HG03558 (cell line): ENCODE data around the gene SLC46A3.
"Not testable (repeated sequence)": the region's sequence is repeated elsewhere in the genome, so short reads cannot be mapped to it uniquely, and the experiment has no call there.

Experiments
- ATAC-seq: cut with Tn5 transposase; IDR thresholded peaks from one replicate; pipeline ENCODE4 v1.9.1; 2021; ENCODE audit warnings: moderate number of reproducible peaks; ENCODE audit not compliant: unreplicated experiment; ENCODE audit errors: extremely low read depth

SLC46A3 gene

DNA sequence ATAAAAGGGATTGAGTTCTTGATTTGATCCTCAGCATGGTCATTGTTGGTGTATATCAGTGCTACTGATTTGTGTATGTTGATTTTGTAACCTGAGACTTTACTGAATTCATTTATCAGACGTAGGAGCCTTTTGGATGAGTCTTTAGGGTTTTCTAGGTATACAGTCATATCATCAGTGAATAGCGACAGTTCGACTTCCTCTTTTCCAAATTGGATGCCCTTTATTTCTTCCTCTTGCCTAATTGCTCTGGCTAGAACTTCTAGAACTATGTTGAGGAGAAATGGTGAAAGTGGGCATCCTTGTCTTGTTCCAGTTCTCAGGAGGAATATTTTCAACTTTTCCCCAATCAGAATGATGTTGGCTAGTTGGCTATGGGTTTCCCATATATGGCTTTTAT lies 32.9 kb downstream of the SLC46A3 start:
- no peak for ATAC-seq

GRCh38 chr13:28685114-28685513 lies 33.7 kb downstream of the SLC46A3 start:
- ATAC-seq = no peak

- ATAC-seq = no peak
Measured at GRCh38 chr13:28684257-28684656, 34.5 kb downstream of the SLC46A3 start.

DNA sequence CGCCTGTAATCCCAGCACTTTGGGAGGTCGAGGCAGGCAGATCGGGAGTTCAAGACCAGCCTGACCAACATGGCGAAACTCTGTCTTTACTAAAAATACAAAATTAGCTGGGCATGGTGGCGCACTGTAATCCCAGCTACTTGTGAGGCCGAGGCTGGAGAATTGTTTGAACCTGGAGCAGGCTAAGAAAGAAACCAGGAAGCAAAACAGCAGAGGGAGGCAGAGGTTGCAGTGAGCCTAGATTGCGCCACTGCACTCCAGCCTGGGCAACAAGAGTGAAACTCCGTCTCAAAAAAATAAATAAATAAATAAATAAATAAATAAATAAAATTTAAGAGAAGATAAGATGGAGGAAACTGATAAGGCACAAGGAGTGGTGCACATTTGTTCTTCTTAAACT lies 35.6 kb downstream of the SLC46A3 start:
- not testable (repeated sequence) for ATAC-seq

- ATAC-seq = no peak
Measured at GRCh38 chr13:28680541-28680940, 38.2 kb downstream of the SLC46A3 start.

- no peak for ATAC-seq
Measured at GRCh38 chr13:28679628-28680027, 39.1 kb downstream of the SLC46A3 start.

- ATAC-seq = no peak
Measured at GRCh38 chr13:28678809-28679208, 40.0 kb downstream of the SLC46A3 start.

GRCh38 chr13:28671126-28671792 lies 47.5 kb downstream of the SLC46A3 start:
- ATAC-seq = no peak

- no peak for ATAC-seq
Measured at GRCh38 chr13:28666897-28667488, 51.8 kb downstream of the SLC46A3 start.

- peak; percentile 14 for ATAC-seq
Measured at GRCh38 chr13:28659621-28659970, 59.2 kb downstream of the SLC46A3 start.

DNA sequence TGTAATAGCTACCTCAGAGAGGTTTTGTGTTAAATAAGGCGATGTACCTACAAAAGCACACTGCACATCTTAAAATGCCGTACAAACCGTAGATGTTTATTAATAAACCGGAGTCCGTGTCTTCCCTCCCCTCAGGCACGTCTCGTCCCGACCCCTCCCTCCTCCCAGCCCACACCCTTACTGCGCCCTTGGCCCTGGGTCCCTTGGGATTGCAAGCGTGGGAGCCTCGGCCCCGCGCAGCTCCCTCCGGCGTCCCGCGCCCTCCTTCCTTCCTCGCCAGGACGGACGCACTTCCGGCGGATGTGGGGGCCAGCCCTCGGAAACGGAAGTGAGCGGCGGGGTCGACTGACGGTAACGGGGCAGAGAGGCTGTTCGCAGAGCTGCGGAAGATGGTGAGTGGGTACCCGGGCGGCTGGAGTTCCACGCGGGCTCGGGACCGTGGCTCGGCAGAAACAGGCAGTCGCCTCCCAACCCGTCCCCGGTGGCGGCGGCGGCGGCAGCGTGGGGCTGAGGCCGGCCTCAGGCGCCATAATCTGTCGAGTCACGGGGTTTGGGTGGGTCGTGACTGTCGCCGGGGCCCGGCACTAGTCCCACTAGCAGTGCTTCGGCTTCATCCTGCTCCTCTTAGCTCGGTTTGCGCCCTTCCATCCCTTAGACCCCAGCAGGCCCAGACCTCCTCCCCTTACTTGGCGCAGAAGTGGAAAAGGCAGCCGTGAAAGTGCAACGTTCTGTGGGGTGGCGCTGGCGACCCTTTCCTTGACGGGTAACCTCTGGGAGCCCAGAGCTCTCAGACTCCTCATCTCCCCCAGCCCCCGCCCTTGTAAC lies 59.8 kb downstream of the SLC46A3 start, which contains the start of gene POMP:
POMP (plus strand) TSS at position 335 of the 825 bp plus-strand sequence; CDS start at position 390, 55 bp downstream.
- peak; percentile 54 for ATAC-seq

- ATAC-seq = no peak
Measured at GRCh38 chr13:28658539-28658795, 60.3 kb downstream of the SLC46A3 start.

GRCh38 chr13:28657784-28658538 lies 60.8 kb downstream of the SLC46A3 start:
- no peak for ATAC-seq

- ATAC-seq = no peak
Measured at GRCh38 chr13:28655561-28655960, 63.2 kb downstream of the SLC46A3 start.

GRCh38 chr13:28654276-28654675 lies 64.5 kb downstream of the SLC46A3 start:
- no peak for ATAC-seq

DNA sequence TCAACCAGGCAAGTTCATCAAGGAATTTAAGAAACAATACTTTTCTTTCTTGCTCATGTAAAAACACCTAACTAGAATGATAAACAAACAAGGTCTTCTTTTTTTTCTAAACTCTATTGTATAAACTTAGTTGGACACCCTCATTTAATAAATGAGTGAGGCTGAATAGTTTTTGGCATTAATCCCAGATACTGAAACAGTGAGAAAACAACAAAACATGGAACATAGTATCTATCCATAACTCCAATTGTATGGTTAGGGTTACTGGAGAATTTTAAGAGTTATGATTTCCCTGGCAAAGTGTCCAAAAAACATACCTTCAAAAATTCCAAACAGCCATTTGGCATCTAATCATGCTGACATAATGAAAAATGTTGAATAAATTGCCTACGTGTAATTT lies 65.7 kb downstream of the SLC46A3 start:
- ATAC-seq = no peak

DNA sequence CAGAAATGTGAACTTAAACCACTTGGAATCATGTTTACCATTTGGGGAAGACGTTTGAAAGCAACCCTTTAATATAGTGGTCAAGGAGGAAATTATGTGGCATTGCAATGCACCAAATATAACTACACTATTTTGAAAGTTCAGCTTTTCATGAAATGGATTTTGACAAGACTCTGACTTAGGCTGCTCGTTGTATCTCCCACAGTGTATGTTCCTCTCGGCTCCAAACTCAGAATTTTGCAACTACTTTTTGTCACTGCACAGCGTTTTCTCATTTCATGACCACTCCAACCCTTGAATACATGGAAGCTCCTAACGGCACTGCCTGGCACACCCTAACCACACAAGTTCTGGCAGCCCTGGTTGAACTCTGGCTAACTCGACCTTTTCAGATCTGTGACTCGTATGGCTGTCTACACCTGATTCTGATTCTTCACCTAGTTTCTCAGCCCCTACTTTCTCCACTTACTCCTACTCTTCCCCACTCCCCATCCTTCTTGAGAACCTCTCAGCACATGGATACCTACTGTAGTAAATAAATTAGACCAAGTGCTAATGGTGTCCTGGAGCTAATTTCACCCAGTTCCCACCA lies 66.9 kb downstream of the SLC46A3 start:
- no peak for ATAC-seq

GRCh38 chr13:28650284-28650683 lies 68.5 kb downstream of the SLC46A3 start:
- ATAC-seq = peak; percentile 49
